ENCODE data around the gene ATP5PD. TPM values are rescaled to one million over a fixed set of nuclear protein-coding genes. Genes with fewer than 3 reads are reported as not detected.
A peak's percentile ranks its signal among the peaks of the same experiment; 100 is the strongest.

ATP5PD gene
- total and polyA plus RNA-seq, 2 donors (not counting 1 experiment from before 2014, with no cell fraction given) = 92.1 to 101 TPM

DNA sequence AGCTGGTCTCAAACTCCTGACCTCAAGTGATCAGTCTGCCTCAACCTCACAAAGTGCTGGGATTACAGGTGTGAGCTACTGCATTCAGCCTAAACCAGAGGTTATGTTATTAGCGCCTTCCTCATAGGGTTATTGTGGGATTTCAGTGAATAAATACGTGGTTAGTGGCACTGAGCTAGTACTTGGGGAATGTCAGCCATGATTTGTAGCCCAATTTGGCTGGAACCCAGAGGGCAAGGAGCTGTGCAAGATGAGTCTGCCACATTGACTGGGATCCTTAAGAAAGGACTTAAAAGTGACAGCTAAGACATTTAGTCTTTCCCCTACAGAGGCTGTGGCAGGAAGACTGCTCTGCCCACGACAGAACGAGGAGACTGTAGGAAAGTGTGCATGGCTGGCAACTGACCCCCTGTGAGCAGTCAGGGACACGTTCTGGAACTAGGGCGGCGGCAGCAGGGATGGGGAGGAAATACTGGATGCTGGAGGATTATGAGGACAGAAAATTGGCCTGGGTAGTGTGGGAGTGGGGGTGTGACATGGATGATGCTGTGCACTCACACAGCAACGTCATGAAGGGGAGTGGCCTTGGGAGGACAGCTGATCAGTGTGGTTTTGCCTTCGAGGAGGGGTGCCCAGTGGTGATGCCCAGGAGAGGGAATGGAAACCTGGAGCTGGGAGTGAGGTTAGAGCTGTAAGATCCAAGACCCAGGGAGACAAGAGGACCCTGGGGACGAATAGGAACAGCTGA, 14.6 kb downstream of the ATP5PD start:
- peak overlapping the region; percentile 50 for H3K9ac ChIP-seq (ENCODE audit: low read length)
- intact Hi-C loops (cut with micrococcal nuclease) = no loop called here

More for the DNA sequence above, 14.6 kb downstream of the ATP5PD start:
- DNase-seq = peak; percentile 76
- H3K4me3 Mint-ChIP-seq = peak overlapping the region; percentile 99
- peaks cover 3% of the 10 kb centered on the region for H3K9me3 Mint-ChIP-seq (ENCODE audit: insufficient read depth)
- no peaks in the 10 kb centered on the region for H3K27me3 Mint-ChIP-seq
- no peaks in the 10 kb centered on the region for H4K20me1 ChIP-seq (ENCODE audit: control insufficient read depth, insufficient read depth, low read length, poor library complexity, severe bottlenecking)
- peak overlapping the region; percentile 62 for H2AFZ ChIP-seq (ENCODE audit: insufficient read depth, low read depth, low read length, poor library complexity, severe bottlenecking)
- peak; percentile 50 for ATAC-seq (ENCODE audit: low read depth)
- WGBS (ENCODE audit: insufficient coverage) = 12% methylated on average over 10 of the region's 10 CpGs
- H3K4me1 ChIP-seq (ENCODE audit: control insufficient read depth in 2 of 2, insufficient read depth in 2 of 2, low read length in 2 of 2) = peaks cover 15 to 34% of the 10 kb centered on the region in 2 donors
- no peak for TF ChIP-seq EZH2 (IDR thresholded peaks at IDR 0.05; ENCODE audit: borderline replicate concordance, insufficient read depth, low read depth, low read length, poor library complexity, severe bottlenecking)
- TF ChIP-seq, protein P1, sequence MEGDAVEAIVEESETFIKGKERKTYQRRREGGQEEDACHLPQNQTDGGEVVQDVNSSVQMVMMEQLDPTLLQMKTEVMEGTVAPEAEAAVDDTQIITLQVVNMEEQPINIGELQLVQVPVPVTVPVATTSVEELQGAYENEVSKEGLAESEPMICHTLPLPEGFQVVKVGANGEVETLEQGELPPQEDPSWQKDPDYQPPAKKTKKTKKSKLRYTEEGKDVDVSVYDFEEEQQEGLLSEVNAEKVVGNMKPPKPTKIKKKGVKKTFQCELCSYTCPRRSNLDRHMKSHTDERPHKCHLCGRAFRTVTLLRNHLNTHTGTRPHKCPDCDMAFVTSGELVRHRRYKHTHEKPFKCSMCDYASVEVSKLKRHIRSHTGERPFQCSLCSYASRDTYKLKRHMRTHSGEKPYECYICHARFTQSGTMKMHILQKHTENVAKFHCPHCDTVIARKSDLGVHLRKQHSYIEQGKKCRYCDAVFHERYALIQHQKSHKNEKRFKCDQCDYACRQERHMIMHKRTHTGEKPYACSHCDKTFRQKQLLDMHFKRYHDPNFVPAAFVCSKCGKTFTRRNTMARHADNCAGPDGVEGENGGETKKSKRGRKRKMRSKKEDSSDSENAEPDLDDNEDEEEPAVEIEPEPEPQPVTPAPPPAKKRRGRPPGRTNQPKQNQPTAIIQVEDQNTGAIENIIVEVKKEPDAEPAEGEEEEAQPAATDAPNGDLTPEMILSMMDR (IDR thresholded peaks at IDR 0.05) = no peak
- H3K27me3 ChIP-seq (replicated peaks in 1 of 4; ENCODE audit: control extremely low read depth in 1 of 4, control insufficient read depth in 3 of 4, insufficient read depth in 4 of 4, low read length in 3 of 4) = no peaks in the 10 kb centered on the region
- H3K4me2 ChIP-seq (replicated peaks; ENCODE audit: low read depth, low read length, poor library complexity, severe bottlenecking) = peak overlapping the region; percentile 85
- H3K27ac ChIP-seq (ENCODE audit: low read length in 2 of 2) = peak overlapping the region in 1 of 2 donors; percentile 50
- ChIA-PET CTCF (interaction anchor here (1.1 to 2.2 kb wide), 4 partner anchors 19 to 375 kb away, joined by 3 to 11 read pairs (median 6); partner anchors contain the start of gene MRPL58), POLR2A (interaction anchor here (0.8 to 1.5 kb wide), 2 partner anchors 15 to 20 kb away, joined by 3 to 5 read pairs; partner anchors contain the start of genes ATP5PD, KCTD2 and MRPL58)
- peak overlapping the region in 3 of 5 experiments; percentile 28 to 71 (median 42) for H3K4me3 ChIP-seq (ENCODE audit: control extremely low read depth in 1 of 5, extremely low read depth in 1 of 5, insufficient read depth in 1 of 5, low read depth in 2 of 5, low read length in 4 of 5)
- H3K79me2 ChIP-seq (ENCODE audit: control insufficient read depth, insufficient read depth, low read length) = no peaks in the 10 kb centered on the region
- H3K27ac Mint-ChIP-seq = peak overlapping the region; percentile 80
- peaks cover 34% of the 10 kb centered on the region for H3K4me1 Mint-ChIP-seq
- peaks cover 0 to 4% (median 0%) of the 10 kb centered on the region in 3 donors for H3K9me3 ChIP-seq (ENCODE audit: control extremely low read depth in 1 of 3, control insufficient read depth in 2 of 3, insufficient read depth in 1 of 3, low read length in 2 of 3)
- no peaks in the 10 kb centered on the region for H3K36me3 ChIP-seq (replicated peaks in 1 of 2; ENCODE audit: control extremely low read depth in 1 of 2, control insufficient read depth in 1 of 2, extremely low read depth in 1 of 2, insufficient read depth in 2 of 2, low read length in 1 of 2)

Measured in B cell (primary cell).